GM19328 (cell line): ENCODE measurements around the gene AACS.
"Not testable (repeated sequence)": the region's sequence is repeated elsewhere in the genome, so short reads cannot be mapped to it uniquely, and the experiment has no call there.

Experiments used
- ATAC-seq: cut with Tn5 transposase; IDR thresholded peaks from one replicate; pipeline ENCODE4 v1.9.1; 2021; ENCODE audit warnings: mild to moderate bottlenecking, moderate library complexity; ENCODE audit not compliant: unreplicated experiment

Gene AACS

DNA sequence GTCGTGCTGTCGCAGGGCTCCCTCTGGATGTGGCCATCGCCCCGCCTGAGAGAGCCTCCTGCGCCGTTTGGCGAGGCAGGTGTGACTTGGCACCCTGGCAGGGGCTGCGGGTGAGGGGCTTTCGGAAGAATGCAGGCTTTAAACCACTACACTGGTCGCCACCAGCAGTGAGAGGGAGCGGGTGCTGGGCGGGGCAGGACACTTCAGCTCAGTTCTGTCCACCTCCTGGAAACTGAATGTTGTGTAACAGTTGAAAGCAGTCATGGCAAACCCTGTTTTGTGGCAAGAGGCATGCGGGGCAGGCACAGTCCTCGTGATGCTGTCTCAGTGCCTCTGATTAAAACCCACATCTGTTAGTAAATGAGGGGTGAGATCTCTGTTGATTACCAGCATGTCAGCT lies 55.9 kb downstream of the AACS start:
- ATAC-seq: no peak

DNA sequence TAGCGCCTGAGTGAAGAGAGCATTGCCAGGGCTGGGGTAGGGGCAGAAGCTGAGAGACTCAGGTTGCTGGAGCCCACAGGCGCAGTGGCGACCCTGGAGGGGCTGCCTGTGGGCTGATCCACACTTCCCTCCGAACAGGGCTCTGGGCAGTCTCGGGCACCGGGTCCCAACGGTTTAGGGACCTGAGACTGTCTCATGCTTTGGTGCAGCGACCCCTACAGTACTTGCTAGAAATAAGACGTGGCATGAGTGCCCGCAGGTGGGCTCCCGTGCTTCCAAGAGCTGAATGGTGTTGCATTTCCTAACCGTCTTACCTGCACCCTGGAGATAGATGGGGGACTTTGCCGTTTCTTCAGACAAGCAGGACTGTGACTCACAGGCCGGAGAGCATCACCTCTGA lies 57.4 kb downstream of the AACS start:
- no peak for ATAC-seq

DNA sequence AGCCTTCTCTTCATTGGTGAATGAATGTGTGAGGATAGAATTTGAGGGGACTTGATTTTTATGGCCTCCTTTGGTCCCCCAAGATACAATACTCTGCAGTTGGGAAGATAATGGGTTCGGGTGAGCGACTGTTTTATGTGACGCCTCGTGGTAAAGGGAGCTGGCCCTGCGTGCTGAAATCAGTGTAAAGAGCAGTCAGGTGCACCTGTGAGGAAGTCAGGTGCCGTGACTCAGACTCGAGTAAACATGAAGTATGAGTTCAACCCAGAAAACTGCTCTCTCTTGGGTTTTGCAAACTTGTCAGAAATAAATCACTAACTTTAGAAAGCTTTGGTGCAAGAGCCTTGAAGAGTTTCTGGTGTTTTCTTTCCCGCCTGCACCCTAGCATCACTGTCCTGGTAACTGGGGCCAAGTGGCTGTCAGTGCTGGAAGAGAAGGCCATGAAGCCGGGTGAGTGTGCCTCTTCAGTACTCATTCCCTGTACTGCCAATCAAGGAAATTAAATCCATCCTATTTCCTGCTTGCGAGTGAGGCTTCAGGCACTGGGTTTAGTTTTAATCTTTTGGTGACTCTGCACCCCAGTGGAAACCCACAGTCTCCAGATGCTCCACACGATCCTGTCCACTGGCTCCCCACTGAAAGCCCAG lies 59.2 kb downstream of the AACS start:
- no peak for ATAC-seq

DNA sequence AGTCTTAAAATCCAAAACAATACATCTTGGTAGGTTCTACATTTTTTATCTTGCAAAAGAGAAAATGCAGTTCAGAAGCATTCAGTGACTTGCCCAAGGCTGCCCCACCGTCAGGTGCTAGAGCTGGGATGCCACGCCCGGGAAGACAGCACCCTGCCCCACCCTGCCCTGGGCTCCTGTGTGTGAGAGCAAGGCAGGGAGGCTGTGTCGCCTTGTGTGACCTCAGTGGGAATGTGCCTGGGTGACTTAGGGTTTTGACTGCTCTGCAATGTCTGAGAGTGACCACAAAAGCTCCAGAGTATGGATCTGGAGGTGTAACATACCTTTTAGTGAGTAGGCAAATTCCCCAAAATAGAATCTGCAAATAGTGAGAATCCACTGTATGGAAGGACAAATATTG lies 60.0 kb downstream of the AACS start:
- no peak for ATAC-seq

DNA sequence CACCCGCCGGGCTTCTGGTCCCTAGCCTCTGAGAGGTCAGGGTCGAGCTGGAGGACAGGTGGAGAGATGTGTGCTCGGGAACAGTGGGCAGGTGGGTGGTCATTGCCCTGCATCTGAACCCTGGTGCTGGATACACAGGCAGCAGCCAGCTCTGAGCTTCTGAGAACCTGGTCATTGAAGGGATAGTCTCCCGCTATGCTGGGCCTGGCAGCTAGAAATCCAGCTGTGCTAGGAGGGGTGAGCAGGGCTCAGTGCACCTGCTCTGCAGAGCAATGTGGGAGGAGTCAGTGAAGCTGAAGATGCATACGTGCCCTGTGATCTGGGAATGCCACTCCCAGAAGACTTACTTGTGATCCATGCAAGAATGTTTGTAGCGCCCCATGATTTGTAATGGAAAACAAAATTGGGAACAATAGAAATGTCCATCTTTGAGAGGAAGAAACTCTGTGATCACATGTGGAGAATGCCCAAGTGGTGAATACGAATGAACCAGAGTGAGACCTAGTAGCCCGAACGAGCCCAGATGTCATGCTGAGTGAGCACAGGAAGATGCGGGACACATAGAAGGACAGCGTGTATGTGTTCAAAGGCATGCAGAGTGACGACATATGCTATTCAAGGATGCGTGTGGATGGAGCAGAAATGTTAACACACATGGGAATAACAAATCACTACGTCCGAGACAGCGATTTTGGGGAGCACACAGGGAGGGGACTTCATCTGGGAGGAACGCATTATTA lies 63.4 kb downstream of the AACS start:
- no peak for ATAC-seq

DNA sequence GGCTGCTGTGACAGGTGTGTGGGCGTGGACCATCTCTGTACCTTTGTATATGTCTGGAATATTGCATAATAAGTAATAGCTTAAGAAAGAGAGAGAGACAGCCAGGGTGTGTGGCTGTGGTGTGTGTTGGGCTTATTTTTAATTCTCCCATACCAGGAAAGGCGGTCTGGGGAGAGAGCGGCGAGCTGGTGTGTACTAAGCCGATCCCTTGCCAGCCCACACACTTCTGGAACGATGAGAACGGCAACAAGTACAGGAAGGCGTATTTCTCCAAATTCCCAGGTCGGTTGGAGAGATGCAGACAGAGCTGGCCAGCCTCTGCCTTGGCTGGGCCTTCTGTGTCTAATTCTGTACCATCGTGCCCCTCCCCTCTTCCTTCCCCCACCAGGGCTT lies 63.9 kb downstream of the AACS start:
- ATAC-seq: no peak

DNA sequence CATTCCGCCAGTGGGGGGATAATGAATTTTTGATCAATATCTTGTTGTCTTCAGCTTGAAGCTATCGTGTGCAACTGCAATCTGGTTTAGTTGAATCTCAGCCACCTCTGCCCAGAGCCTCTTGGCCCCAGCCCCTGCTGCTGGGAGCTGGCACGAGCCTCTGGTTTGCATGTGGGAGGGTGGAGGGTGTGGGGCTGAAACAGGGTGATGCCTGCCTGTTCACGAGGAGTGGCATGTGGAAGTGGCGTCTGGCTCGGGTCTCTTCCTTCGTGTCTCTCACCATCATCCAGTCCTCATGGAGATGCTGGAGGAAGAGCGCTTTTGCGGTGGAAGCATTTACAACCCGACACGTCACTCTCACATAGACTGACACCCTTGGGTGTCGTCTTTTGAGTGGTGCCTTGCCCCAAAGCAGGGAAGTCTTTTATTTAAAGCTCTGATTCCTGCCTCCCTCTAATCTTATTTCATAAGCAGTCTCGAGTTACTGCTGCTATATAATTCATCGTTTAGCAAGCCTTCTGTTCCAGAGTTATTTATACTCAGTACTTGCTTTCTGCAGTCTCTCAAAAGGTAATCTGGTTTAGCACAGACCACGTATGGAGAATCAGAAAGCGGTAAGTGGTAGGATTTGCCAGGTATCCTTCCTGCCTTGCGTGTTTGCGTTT lies 64.5 kb downstream of the AACS start:
- ATAC-seq: no peak

DNA sequence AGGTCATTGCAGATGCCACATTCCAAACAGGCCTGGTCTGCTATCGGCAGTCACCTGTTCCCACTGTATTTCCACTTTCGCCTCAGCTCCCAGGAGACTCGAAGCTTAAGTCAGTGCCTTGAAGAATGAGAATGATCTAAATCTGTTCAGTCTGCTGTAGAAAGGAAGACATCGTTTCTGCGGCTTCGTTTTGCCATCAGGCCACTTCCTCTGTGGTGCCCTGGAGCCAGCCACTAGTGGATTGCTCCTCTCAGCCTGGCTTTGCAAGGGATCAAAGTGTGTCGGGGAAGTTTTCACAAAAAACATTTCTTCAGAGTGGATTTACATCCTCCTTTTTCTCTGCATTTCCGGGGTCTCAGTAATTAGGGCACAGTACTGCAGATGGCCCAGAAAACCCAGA lies 66.7 kb downstream of the AACS start:
- ATAC-seq: no peak

DNA sequence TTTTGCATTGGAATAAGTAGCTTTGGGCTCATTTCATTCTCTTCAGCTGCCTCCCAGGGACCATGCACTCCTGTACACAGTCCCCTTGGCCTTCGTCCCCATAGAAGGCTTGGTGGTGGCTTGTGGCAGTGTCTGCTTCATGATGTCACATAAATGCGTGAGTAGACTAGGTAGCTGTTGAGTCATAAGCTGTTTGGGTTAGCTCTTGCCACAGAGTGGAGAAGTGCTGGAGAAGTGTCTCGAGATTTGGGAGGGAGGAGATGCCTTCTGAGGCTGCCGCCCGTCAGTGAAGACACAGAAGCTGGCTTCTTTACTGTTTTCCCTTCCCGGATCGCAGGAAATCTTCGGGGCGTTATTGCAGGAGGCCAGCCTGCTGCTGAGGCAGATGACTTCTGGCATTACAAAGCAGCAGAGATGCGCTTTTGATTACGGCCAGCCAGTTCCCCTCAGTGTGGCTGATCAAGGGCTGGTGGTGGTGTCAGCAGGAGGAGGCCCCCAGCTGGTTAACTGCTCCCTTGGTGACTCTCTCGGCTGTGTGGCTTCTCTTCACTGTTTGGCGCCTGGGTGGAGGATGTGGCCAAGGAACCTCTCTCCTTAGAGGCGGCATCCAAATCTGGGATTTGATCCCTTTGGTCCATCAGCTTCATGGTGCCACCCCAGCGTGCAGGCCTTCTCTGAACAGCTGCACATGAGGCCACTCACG lies 67.6 kb downstream of the AACS start:
- ATAC-seq: no peak

DNA sequence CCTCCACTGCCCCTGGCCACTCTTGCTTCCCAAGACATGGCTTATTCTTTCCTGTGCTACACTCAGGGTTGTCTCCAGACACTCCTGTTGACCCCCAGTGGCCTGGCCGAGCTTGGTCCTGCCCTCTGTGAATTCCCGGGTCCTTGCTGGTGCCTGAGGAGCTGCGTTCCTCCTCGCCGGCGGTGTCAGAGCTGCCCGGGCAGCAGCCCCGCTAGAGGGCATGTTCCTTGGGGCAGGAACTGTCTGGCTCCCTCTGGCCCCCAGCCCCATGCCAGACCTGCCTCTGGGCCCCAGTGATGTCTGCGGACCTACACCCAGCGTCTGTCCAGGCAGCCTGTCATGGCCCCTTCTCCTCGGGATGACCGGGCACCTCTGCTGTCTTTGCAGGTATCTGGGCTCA lies 68.4 kb downstream of the AACS start:
- no peak for ATAC-seq

DNA sequence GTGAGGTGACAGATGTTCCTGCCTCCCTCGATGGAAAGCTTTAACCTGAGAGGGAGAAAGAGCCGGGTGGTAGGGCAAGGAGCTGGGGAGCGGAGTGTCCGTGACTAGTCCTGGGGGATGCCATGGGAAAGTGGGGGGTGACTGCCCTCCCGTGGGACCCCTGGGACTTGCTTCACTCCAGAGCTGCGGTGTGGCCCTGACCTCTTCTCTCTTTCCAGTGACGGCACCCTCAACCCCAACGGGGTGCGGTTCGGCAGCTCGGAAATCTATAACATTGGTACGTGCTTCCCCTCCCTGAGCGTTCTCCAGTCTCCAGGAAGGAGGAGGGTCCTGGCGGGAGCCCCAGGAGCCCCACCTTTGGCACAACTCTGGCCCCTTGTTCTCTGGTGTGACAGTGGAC lies 69.3 kb downstream of the AACS start:
- ATAC-seq: no peak

DNA sequence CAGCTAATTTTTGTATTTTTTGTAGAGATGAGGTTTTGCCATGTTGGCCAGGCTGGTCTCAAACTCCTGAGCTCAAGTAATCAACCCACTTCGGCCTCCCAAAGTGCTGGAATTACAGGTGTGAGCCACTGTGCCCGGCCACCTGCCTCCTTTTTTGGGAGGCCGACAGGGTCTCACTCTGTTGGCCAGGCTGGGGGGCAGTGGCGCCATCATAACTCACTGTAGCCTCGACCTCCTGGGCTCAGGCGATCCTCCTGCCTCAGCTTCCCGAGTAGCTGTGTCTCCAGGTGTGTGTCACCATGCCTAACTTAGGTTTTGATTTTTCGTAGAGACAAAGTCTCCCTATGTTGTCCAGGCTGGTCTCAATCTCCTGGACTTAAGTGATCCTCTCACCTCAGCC lies 70.7 kb downstream of the AACS start:
- no peak for ATAC-seq

DNA sequence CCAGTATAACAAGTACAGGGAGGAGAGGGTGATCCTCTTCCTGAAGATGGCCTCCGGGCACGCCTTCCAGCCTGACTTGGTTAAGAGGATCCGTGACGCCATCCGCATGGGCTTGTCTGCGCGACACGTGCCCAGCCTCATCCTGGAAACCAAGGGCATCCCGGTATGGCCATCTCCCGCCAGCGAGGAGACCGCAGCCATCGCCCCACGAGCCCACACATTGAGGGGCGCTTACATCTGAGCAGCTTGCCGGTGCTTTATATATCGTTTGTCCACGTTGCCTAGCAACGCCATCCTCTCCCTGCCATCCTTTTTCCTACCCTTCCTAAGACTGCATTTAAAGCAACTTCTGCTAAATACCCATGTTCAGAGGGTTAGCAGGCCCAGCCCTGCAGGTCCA lies 71.5 kb downstream of the AACS start:
- no peak for ATAC-seq

DNA sequence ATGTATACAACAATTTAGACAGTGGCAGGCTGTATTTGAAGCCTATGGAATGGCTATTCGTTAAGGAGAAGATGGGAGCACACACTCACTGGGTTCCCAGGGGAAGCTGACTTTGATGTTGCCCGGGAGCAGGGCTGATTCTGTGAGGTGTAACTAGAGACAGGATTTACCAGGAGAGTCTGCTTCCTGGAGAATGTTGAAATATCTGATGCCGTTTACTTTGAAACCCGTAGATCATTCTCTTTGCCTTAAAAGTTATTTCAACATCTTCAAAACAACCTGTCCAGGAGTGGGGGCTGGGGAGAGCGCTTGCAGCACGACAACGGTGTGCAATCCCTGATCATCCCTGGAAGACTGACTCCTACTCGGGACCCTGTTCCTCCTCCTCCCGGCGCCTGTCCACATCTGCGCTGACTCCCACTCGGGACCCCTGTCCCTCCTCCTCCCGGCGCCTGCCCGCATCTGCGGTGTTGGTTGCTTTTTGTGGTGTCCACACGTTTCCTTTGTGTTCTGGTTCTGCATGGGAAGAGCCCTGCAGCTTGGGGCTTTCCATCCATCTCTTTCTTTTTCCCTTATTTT lies 72.6 kb downstream of the AACS start:
- no peak for ATAC-seq

DNA sequence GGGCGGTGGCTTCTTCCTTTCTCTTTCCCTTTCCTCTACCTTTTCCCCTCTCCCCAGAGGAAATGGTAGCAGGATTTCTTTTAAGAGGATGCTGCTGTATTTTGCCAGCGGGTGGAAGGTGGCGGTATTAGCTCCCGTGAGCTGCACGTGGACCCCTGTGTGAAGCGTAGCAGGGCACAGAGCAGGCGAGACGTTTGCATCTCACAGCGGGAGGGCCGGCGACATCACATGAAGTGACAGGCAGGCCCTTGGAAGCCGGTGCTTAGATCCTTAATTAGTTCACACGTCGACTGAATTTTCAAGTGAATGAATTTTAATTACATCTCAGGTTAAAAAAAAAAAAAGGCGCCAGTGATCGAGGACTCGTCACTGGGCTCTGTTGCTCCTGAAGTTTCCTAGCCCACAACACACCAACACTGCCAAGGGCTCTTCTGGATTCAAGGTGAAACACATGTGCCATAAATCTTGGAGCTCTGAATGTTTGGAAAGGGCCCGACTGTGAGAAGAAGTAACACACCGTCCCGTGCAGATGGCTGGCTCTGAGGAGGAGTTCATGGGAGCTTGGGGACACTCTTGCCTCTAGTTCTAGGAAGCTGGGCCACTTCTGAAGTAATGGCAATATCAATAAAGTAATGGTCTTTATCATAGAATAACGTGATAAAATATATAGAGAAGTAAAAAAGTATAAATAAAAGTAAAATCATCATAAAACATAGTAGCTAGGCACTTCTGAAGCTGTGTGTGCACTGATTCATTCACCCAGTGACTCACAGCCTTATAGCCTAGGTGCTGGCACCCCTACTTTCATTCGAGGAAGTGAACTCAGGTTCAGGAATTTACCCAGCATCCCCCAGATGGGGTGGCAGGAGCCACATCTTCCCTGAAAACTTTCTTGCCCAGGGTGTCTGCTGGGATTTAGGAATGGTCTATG lies 75.3 kb downstream of the AACS start:
- ATAC-seq: no peak

DNA sequence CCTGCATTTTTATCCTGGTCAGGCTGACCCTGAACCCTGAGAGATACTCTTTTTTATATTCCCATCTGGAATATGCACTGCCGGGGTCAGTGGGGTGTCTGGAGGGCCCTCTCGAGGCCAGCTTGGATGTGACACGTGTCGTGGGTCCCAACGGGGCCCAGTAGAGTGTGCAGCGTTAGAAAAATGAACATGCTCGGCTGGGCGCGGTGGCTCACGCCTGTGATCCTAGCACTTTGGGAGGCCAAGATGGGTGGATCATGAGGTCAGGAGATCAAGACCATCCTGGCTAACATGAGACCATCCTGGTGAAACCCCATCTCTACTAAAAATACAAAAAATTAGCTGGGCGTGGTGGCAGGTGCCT lies 76.0 kb downstream of the AACS start:
- not testable (repeated sequence) for ATAC-seq

DNA sequence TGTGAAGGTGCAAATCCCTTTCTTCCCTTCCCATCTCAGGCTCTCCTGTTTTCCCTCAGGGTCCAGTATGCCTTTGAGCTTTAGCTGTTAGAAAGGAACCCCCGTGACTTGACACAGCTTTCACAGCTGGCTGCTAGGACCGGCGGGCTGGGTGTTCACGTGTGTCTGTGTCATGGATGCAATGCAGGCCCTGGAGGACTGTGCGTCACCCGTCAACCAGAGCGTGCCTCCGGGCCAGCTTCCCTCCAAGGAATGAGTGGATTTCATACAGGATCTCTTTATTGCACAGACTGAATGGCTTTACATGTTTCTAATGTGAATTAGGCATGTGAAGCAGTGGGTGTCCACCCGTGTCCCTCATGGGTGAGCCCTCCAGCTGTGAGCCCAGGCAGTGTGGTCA lies 77.4 kb downstream of the AACS start:
- ATAC-seq: no peak

DNA sequence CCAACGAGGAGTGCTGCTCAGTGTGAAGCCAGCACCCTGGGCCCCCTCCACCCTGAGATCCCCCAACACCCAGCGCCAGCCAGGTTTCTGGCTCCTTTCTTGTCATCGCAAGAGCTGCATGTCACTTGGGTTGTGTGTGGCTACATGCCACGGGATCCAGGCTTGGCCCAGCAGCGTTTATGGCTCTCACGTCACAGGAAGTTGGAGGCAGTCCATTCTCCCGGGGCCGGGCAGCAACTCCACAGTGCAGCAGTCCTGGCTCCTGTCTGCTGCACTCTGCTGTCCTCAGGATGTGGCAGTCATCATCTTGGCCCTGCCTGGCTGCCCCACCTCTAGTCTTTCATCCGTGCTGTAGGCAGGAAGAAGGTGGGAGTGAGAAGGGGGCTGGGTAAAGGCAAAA lies 78.3 kb downstream of the AACS start:
- no peak for ATAC-seq

DNA sequence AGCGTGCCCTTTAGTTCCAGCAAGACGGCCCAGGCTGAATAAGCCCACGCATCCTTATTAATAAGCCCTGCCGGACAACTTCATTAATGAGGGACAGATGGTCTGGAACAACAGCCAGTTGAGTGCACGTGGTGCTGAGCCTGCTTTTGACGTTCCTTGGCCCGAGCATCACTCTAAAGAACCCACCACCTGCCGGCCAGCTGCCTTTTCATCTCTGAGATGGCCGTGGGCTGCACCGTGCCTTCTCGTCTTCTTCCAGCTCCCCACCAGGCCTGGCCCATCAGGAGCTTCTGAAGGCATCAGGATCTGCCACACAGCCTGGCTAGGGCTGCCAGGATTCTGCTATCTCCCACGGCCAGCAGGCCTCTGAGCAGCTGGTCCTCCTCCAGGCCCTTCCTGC lies 80.0 kb downstream of the AACS start:
- no peak for ATAC-seq

DNA sequence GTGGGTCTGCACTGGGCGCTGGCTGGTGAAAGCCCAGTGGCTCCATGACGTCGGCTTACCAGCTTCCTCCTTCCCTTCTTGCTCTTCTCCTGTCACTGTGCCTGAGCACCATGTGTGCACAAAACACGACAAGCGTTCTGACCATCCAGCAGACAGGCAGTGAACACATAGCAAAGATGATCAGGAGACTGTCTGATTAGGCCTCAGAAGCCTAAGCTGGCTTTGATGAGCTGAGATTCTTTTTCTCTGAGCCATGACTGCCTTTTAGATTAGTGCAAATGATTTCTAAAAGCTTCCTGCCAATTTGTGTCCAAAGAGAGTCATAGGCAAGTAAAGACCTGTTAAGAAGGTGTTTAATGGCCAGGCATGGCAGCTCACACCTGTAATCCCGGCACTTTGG lies 83.1 kb downstream of the AACS start:
- no peak for ATAC-seq
